Measurements from ENCODE around the gene CTSF. TPM values are rescaled to one million over a fixed set of nuclear protein-coding genes. Genes with fewer than 3 reads are reported as not detected.

Gene CTSF
- total RNA-seq, 3 donors from 2014 or later: 0.33 to 0.89 (median 0.63) TPM

Other genes with a start within 250 kb of the CTSF start
- gene RIN1, start 232.2 kb downstream of the CTSF start, total RNA-seq: 1 to 10 TPM; 1.4 to 2.2 (median 1.7) TPM
- gene BRMS1, start 223.5 kb downstream of the CTSF start, total RNA-seq: 100 to 1,000 TPM in 1 of 3 donors, 10 to 100 TPM in 2; 91.1 to 105 (median 94.9) TPM
- gene B4GAT1, start 221.0 kb downstream of the CTSF start, total RNA-seq: 10 to 100 TPM in 1 of 3 donors, 1 to 10 TPM in 2; 6.4 to 10.3 (median 8.0) TPM
- 10 to 100 TPM; 10.5 to 15.7 (median 11.4) TPM for gene SLC29A2, start 196.8 kb downstream of the CTSF start, total RNA-seq
- gene NPAS4, start 147.6 kb downstream of the CTSF start, total RNA-seq: not detected
- 100 to 1,000 TPM; 124 to 141 (median 129) TPM for gene MRPL11, start 129.8 kb downstream of the CTSF start, total RNA-seq
- 1 to 10 TPM; 4.9 to 8.5 (median 7.8) TPM for gene PELI3, start 101.7 kb downstream of the CTSF start, total RNA-seq
- 100 to 1,000 TPM; 123 to 142 (median 132) TPM for gene DPP3, start 88.2 kb downstream of the CTSF start, total RNA-seq
- 10 to 100 TPM; 13.1 to 13.8 (median 13.6) TPM for gene BBS1, start 58.0 kb downstream of the CTSF start, total RNA-seq
- gene ZDHHC24, start 22.6 kb downstream of the CTSF start, total RNA-seq: 1 to 10 TPM; 6.3 to 7.3 (median 6.4) TPM
- under 1 TPM in 2 of 3 donors, not detected in 1; 0.08 to 0.18 TPM for gene ACTN3, start 21.7 kb downstream of the CTSF start, total RNA-seq
- gene CCDC87, start 24.5 kb upstream of the CTSF start, total RNA-seq: under 1 TPM; 0.08 to 0.16 (median 0.13) TPM
- gene CCS, start 24.6 kb upstream of the CTSF start, total RNA-seq: 10 to 100 TPM; 24.5 to 25.3 (median 25.1) TPM
- 100 to 1,000 TPM; 201 to 223 (median 206) TPM for gene RBM14, start 48.0 kb upstream of the CTSF start, total RNA-seq
- 100 to 1,000 TPM; 135 to 150 (median 138) TPM for gene RBM4, start 70.1 kb upstream of the CTSF start, total RNA-seq
- 10 to 100 TPM in 2 of 3 donors, 1 to 10 TPM in 1; 9.0 to 14.9 (median 12.5) TPM for gene RBM4B, start 109.3 kb upstream of the CTSF start, total RNA-seq
- gene SPTBN2, start 160.6 kb upstream of the CTSF start, total RNA-seq: under 1 TPM; 0.81 to 0.92 (median 0.82) TPM